Smooth muscle cell of the brain vasculature (primary cell): ENCODE data around the gene CALR3.
"Not testable (repeated sequence)": the region's sequence is repeated elsewhere in the genome, so short reads cannot be mapped to it uniquely, and the experiment has no call there.

Experiments used
- DNase-seq: peaks from one replicate; pipeline ENCODE4 v3.0.0-alpha.2; 2012; ENCODE audit warnings: low read depth, low spot score

The CALR3 gene

GRCh38 chr19:16457954-16458331 lies 38.0 kb downstream of the CALR3 start:
- DNase-seq: no peak

DNA sequence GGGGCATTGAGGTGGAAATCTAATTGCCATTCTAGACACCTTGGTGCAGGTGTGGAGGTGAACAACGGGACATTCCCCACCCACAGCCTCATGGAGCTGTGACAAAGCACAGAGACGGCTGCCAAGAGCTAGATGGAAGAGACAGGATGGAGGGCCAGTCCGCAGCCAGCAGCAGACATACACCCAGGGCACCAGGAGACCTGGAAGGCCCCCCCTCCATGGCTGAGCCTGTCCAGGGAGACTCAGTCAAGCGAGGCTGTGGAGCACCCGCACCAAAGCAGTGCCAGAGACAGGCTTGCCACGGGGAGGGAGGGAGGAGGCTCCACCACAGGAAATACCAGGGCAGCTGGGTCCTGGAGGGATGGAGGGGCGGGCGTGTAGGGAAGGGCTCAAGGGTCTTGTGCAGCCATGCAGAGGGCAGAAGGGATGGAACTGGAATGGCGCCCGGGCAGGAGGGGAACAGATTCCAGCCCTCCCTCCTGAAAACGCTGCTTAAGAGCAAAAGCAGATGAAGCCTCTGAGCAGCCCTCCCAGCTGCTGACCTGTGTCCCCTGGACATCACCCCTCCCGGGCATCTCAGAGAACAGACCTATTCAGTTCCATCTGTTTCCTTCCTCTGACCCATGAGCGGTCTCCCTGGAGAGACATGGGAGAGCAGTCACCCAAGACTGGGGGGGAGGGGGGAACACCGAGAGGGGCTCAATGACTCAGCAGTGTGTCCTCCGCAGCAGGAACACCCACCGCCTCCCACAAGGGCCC lies 38.6 kb downstream of the CALR3 start:
- DNase-seq: no peak

DNA sequence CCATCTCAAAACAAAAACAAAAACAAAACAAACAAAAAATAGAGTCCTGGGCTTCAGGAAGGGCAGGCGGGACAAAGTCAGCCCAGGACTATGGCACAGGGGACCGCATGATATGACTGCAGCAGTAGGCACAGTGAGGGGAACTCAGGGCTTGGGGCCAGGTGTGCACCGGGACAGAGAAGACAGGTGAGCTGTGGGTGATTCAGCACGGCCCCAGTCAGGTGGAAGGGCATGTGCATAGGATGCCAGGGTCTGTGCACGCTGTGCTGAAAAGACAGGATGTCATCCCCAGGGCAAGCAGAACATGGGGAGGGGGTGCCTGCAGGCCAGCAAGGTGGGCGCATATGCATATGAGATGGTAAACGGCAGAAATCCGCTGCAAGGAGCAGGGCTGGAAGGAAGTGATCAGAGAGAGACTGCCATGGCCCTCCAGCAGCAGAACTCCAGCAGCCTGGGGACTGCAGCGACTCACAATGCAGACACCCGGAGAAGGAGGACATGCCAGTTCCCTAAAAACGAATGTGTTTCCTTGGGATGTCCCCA lies 39.2 kb downstream of the CALR3 start:
- DNase-seq: no peak

- no peak for DNase-seq
These were observed 40.5 kb downstream of the CALR3 start for GRCh38 chr19:16455489-16455888.

DNA sequence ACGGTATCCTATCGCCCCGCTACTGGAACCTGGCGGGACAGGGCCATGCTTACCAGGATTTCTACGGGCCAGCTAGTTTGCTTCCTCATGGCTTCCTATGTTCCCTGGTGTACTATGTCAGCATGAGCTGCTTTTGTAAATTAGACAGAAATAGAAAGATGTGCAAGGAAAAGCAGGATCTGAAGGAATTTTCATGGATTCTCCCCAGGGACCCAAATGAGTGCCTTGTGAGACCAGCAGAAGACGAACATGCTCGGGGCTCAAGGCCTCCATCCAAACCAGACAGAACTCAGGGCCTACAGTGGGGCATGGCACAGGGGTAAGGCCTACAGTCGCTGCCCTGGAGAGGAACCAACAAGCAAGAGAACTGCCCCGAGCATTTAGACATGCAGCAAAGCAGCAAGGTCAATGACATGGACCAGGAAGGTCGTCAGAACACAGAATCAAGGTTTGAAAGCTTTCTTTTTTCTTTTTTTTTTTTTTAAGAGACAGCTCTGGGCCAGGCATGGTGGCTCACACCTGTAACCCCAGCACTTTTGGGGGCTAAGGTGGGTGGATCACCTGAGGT lies 41.5 kb downstream of the CALR3 start:
- no peak for DNase-seq

DNA sequence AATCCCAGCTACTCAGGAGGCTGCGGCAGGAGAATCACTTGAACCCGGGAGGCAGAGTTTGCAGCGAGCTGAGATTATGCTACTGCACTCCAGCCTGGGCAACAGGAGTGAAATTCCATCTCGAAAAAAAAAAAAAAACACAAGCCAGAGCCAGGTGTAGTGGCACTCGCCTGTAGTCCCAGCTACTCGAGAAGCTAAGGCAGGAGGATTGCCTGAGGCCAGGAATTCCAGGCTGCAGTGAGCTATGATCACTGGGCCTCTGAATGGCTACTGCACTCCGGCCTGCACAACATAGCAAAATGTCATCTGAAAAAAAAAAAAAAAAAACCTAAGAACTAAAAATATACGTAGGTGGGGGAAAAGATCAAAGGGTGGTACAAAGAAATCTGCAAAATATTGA lies 43.6 kb downstream of the CALR3 start:
- no peak for DNase-seq

DNA sequence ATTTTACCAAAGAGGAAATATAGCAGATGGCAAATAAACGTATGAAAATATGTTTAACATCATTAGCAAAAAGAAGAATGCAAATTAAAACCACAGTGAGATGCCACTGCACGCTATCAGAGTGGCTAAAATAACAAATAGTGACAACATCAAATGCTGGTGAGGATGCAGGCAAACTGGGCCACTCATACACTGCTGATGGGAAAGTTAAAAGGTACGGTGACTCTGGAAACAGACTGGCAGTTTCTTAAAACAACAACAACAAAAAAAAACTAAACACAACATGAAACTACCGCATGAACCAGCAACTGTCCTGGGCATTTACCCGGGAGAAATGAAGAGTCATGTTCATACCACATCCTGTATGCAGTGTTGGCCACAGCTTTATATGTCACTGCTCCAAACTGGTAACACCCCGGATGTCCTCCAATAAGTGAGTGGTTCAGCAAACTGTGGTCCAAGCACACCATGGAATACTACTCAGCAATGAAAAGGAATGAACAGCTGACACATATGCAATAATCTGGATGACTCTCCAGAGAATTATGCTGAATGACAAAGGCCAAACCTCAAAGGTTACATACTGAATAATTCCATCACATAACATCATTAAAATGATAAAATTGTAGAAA lies 46.5 kb downstream of the CALR3 start:
- no peak for DNase-seq

DNA sequence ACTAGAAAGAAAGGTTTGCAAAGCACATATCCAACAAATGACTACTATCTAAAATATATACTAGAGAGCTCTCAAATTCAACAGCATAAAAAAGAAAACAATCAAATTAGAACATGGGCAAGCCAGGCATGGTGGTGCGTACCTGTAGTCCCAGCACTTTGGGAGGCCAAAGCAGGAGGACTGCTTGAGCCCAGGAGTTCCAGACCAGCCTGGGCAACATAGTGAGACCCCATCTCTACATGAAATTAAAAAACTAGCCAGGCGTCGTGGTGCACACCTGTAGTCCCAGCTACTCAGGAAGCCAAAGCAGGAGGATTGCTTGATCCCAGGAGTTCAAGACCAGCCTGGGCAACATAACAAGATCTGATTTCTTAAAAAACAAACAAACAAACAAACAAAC lies 47.1 kb downstream of the CALR3 start:
- not testable (repeated sequence) for DNase-seq

DNA sequence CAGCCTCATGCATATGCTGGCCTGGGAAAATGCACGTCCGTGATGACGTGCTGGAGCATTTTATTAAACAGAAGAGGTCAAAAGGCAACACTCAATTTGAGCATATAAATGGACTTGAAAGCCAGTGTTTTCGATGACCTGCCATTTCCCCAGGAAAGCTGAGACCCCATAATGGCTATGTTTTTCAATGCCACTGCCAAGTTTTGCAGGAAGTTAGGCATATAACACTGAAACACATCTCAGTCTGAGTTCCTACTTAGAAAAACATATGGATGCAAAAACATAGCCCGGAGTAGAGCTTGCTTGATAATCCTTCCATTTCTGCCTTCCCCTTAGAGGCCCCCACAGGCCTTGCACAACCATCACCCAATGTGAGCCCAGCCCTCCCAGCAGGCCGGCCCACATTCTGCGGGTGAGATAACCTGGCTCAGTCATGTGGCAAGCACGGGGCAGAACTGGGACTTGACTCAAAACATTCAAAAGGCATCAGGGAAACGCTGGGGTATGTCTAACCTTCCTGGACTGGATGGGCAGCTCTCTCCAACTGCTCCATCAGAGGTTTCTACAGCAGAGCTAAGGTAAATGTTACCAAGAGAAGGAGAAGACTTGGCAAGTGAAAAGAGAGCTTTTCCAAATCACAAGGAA lies 49.1 kb downstream of the CALR3 start:
- peak; percentile 67 for DNase-seq

GRCh38 chr19:16446108-16446723 lies 49.8 kb downstream of the CALR3 start:
- no peak for DNase-seq

GRCh38 chr19:16445238-16446107 lies 50.5 kb downstream of the CALR3 start:
- DNase-seq: no peak

- DNase-seq: no peak
These were observed 51.7 kb downstream of the CALR3 start for GRCh38 chr19:16444269-16444600.

GRCh38 chr19:16442386-16443276 lies 53.3 kb downstream of the CALR3 start:
- no peak for DNase-seq

DNA sequence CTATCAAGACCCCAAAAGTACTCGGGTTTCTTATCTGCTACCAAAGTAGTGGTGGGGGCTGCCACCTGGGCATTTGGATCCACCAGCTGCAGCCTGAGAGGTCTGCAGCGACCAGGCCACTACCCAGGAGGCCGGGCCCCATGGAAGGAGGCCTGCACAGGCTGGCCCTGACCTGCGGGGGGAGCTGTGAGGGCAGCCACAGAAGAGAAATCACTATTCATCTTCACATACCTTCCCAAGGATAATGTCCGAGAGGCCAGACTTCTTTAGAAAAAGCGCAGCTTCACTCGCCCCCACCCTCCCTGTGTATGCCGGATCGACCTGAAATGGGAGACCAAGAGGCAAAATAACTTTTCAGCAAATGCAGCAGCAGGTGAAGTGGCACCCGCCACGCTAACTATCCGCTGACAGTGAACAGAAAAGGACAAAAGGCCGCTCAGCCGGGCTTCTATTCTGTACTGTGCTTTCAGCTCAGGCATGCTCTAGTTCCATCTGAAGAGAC lies 54.3 kb downstream of the CALR3 start:
- no peak for DNase-seq

GRCh38 chr19:16436780-16437332 lies 59.1 kb downstream of the CALR3 start:
- no peak for DNase-seq

DNA sequence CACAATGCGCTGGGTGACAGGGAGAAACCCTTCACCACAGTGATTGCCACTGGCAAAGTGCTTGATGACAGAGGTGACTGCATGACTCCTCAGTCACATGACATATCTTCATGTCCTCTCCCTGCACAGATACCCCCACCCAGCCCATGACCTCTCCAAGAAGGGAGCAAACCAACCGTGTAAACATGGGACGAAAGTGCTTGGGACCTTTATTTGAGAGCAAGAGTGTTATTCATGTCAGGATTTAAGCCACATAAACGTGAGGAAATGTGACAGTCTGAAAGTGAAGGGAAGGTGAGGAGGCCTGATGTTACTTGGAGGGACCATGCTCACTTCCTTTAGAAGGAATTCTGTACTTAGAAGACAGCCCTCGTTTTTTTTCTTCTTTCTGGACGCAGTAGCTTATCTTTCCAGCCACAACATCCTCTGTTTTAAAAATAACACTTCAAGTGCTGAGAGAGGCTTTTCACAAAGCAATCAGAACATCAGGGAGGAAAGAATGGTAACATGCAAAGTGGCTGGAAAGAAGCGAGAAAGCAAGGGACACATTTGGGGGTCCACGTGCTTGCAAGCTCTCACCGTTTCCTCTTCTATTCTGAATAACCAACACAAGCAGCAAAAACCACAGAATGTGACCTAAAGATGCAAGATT lies 59.8 kb downstream of the CALR3 start:
- DNase-seq: no peak

DNA sequence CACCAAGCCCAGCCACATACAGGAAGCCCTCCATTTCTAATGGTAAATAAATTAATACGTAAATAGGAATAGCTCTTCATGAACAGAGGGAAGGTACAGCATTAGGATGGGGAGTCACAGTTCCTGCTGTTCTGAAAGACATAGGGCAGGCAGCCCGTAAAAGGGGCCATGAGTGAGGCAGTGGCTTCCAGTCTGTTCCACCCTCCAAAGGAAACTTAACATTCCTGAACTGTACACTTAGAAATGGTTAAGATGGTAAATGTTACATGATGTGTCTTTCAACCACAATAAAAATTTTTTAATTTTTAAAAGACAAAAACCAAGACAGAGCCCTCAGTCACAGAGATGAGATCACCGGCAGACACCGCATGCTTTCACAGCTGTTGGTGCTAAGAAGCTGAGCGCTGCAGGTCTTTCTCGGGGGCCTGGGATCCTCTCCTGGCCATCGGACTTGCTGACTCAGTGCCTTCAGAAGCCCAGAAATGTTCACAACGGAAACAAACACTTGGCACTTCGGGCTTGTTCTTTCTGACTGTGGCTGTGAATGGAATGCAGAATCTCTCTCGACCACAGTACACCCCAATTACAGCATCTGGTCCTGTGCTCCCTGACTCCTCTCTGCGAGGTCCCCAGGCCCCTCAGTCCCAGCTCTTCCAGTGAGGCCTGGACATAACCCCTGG lies 60.6 kb downstream of the CALR3 start:
- peak; percentile 92 for DNase-seq

DNA sequence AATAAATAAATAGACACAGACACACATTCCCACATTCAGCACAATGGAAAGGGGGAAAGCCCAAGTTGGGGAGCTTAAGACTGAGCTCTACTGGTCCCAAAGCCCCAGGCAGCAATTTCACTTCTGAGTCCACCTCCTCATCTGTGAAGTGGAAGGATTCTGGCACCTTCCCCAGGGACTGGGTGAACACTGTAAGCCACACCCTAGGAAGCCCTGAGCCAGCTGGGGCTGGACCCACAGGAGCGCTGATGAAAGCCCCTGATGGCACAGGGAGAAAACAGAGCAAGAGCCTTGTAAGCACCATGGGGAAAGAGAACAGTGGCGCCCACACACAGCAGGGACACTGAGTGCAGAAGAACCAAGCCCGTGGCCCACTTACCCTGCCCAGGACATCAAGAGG lies 62.0 kb downstream of the CALR3 start:
- DNase-seq: no peak

- no peak for DNase-seq
These were observed 66.2 kb downstream of the CALR3 start for GRCh38 chr19:16429759-16430091.
